ENCODE results near the gene ANKRD23.

- TF ChIP-seq CTCF (conservative IDR thresholded peaks at IDR 0.05 in 1 of 2, IDR thresholded peaks at IDR 0.05 in 1 of 2; ENCODE audit: low read depth in 1 of 2, low read length in 2 of 2) (no peak), EZH2 (IDR thresholded peaks at IDR 0.05; ENCODE audit: low read length, missing control alignments) (no peak)
Measured at GRCh38 chr2:96879545-96880040, 35.8 kb upstream of the ANKRD23 start.
